GM18867 (cell line): ENCODE data around the gene C6orf89.
"Not testable (repeated sequence)": the region's sequence is repeated elsewhere in the genome, so short reads cannot be mapped to it uniquely, and the experiment has no call there.

Source experiments
- ATAC-seq: cut with Tn5 transposase; IDR thresholded peaks from one replicate; pipeline ENCODE4 v1.9.1; 2021; ENCODE audit warnings: mild to moderate bottlenecking, moderate library complexity; ENCODE audit not compliant: unreplicated experiment

The C6orf89 gene

DNA sequence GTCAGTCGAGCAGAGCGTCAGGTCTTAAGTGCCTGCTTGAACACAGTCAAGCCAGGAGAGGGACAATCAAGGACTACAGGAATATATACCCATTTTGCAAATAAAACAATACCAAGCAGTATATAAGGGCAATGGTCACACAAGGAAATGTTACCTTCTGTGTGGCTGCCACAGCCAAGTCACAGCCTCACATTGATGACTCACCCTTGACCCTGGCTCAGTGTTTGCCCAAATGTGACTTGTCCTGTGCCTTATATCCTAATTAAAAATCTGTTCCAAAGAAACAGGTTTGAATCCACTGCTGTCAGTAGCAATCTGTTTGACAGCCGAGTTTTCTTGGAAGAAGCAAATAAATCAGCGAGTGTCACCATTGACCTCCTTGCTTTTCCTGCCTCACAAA lies 34.3 kb downstream of the C6orf89 start:
- no peak for ATAC-seq

- no peak for ATAC-seq
Observed at GRCh38 chr6:36920546-36920945, 34.8 kb downstream of the C6orf89 start.

DNA sequence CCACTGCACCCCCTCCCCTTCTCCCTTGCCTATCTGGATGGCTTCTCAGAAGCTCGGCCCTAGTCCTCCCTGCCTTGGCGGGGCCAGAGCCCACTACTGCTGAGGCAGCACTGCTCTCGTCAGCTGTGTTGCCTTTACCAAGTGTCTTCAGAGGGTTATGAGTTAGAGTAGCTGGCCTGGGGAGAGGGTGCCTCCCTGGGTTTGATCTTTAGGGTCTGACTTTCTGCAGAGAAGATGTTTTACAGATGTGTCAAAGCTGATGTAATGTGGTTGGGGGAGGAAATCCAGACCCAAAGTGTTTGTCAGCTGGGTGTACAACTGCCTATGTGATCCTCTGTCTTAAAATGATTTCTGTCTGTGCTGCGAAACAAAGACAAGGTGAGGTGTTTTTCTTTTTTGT lies 38.4 kb downstream of the C6orf89 start:
- ATAC-seq = no peak

- no peak for ATAC-seq
Observed at GRCh38 chr6:36924778-36925374, 39.1 kb downstream of the C6orf89 start.

DNA sequence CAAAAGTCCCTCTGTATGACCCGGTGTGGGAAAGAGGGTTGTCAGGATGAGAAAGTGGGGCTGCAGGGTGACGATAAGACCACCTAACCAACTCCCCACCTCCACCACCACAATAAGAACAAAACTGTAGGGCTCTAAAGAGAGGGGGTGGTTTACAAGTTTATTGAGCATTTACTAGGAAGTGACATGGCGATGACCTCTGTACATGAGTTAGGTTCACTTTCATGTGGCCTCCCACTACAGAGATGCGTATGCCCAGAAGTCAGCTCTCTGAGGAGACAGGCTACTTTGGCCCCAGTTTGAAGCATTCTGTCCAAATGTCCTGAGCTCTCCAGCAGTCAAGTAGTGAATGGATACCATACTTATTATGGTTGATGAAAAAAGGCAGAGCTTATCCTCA lies 40.1 kb downstream of the C6orf89 start:
- no peak for ATAC-seq

DNA sequence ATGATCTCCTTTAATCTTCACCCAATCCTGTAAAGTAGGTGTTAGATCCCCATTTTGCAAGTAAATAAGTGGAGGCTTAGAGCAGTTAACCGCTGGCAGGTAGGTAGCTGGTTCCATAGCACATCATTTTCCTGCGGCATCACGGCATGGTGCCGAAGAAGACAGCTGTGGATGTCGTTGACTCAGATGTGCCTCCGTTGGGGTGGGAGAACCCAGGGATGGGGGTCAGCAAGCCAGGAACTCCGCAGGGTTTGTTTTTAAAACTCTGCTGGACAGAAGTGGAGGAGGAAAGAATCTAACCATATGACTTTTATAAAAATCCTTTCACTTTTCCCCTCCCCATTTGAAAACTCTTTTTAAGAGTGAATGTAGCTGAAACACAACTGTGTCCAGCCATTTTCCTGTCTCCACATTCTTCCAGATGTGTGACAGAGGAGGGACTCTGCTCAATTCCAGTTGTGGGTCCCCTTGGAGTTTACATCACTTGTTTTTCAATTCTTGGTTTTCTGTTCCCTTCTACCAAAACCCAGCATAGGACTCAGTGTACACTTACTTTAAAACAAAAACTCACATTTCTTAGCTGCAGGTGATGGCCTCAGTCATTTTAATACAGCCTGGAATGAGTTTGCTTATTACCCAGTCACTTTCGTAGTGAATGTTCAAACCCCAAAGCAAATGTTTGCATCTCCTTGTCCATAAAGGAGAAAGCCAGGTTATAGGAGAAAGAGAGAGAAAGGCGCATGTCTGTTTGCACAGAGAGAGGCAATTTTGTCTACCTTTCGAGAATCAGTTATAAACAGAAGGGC lies 41.2 kb downstream of the C6orf89 start:
- no peak for ATAC-seq

DNA sequence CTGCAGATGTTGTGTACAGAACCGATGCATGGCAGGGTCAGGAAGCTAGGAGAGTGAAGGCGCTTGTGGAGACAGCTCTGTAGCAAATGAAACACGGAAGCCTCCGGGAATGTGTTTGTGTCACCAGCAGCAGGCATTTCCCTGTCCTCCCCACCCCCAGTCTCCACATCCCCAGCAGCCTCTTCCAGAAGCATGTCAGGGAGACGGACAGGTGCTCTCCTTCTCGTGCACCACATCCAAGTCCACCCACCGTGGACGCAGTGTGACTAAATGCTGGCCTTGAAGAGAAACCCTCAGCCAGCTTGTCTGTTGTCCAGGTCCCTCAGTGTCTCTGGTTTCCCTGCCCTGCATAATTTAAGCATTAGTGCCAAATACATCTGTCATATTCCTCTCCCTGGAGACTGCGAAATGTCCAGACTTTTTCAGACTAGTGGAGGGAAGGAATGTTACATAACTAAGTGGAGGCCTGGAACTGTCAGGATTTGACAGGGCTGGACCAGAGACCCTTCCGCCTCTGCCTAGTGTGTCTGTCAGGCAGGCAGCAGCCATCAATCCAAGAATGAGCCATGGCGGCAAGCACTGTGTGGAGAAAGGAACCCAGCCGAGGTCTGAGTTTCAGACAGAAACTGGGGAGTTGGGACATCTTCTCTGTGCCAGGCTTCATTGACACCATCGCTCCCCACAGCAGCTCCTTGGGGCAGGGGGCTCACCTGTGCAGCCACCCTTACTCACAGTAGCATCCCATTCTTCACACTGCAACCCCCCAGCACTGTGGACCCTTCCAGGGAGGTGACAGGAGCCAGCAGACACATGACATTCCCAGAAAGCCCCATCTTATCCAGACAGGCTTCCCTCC lies 42.2 kb downstream of the C6orf89 start:
- no peak for ATAC-seq

GRCh38 chr6:36928547-36928918 lies 42.8 kb downstream of the C6orf89 start:
- no peak for ATAC-seq

GRCh38 chr6:36929152-36929551 lies 43.4 kb downstream of the C6orf89 start:
- ATAC-seq = no peak

GRCh38 chr6:36929607-36930006 lies 43.9 kb downstream of the C6orf89 start:
- no peak for ATAC-seq

DNA sequence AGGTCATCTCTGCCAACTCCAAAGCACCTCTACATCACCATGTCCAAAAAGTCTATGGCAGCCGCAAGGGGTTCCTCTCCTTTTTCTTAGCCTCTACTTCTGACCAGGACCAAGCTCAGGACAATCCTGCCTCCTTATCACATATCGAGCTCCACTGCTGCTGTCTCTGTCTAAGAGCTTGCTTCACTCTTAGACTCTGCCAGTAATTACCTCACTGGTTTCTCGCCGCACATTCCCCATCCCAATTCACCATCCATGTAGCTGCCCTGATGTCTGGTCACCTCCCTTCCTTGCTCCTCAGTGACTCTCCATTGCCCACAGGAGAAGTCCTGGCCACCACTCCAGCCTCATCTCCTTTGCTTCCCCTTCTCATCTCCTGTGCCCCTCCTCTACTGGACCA lies 44.7 kb downstream of the C6orf89 start:
- ATAC-seq = no peak

- no peak for ATAC-seq
Observed at GRCh38 chr6:36933102-36933501, 47.4 kb downstream of the C6orf89 start.

DNA sequence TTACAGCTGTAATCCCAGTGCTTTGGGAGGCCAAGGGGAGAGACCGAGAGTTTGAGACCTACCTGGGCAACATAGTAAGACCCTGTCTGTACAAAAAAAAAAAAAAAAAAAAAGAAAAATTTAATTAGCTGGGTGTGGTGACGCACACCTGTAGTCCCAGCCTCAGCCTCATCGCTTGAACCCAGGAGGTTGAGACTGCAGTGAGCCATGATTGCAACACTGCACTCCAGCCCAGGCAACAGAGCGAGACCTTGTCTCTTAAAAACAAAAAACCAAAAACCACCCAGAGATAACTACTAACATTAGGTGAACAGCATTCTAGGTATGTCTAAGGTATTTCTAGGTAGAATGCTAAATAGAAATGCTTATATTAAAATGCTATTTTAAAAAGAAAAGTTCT lies 47.8 kb downstream of the C6orf89 start:
- no peak for ATAC-seq

GRCh38 chr6:36934901-36935300 lies 49.1 kb downstream of the C6orf89 start:
- ATAC-seq = no peak

DNA sequence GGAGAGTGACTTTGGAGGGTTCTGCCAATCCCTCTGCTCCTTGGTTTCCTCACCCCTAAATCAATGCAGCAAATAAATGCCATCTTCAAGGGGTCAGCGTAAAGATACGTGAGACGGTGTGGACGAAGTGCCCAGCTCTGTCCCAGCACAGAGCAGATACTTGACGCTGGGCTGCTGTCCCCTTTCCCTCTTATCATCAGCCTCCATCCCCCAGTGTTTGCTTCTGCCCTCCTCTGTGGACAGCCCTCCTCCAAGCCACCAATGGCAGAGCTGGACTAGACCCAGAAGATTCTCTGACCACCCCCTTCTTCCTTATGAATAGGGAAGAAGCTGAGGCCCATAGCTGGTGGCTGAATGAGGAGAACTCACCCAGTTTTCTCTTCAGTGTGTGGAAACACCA lies 51.1 kb downstream of the C6orf89 start:
- ATAC-seq = no peak

DNA sequence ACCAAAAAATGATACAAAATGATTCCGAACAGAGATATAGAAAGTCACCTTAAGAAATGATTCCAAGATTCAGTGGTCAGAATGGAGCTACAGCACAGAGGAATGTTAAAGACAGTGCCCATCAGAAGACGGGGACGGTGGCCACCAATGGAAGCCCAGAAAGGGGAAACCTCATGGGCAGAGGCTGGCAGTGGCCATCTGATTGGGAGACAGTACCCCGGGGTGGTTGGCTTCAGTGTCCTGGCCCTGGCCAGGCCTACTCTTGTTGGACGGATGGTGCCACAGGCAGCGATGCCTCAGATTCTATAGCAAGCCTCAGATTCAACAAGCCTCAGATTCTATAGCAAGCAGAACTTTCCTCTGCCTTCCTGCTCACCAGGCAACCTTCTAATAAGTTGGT lies 52.1 kb downstream of the C6orf89 start:
- ATAC-seq = no peak

- no peak for ATAC-seq
Observed at GRCh38 chr6:36938536-36938935, 52.8 kb downstream of the C6orf89 start.

DNA sequence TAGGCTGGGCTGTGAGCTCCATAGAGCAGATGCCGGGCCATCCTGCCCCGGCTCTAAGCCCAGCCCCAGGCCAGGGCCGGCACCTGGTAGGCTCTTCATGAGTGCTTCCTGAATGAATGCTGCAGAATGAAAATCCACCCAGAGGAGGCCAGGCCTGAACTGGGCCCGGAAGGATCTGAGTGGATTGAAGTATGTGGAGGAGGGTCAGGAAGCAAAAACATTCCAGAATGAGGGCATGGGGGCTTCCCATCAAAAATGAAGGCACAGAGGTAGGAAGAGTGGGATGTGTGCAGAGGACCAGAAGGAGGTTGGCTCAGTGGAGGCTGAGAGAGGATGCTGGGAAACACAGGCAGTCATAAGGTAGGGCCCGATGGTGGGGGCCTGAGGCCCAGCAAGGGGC lies 53.3 kb downstream of the C6orf89 start:
- not testable (repeated sequence) for ATAC-seq

- no peak for ATAC-seq
Observed at GRCh38 chr6:36940027-36940426, 54.3 kb downstream of the C6orf89 start.

DNA sequence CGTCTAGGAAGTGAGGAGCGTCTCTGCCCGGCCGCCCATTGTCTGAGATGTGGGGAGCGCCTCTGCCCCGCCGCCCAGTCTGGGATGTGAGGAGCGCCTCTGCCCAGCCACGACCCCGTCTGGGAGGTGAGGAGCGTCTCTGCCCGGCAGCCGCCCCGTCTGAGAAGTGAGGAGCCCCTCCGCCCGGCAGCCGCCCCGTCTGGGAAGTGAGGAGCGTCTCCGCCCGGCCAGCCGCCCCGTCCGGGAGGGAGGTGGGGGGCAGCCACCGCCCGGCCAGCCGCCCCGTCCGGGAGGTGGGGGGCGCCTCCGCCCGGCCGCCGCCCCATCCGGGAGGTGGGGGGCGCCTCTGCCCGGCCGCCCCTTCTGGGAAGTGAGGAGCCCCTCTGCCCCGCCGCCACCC lies 55.8 kb downstream of the C6orf89 start:
- not testable (repeated sequence) for ATAC-seq

- not testable (repeated sequence) for ATAC-seq
Observed at GRCh38 chr6:36942329-36942728, 56.6 kb downstream of the C6orf89 start.

DNA sequence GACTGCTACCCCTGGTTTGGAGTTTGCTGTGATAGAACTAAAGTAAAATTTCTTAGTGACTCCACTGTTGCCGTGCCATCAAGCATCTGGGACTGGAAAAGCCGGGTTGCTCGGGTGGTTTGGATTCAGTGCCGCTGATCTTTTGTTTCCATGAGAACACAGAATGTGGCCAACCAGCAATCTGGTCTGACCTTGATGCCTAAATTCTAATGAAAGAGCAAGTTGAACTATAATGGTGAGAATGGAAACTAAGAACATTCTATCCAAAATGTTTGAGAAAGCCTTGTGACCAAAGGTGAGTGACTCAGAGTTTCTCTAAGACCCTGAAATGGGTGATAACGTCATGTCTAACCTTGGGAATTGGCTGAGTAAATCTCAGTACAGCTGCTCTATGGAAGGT lies 58.9 kb downstream of the C6orf89 start:
- no peak for ATAC-seq
